Measurements from ENCODE around the gene SDR39U1. TPM values are rescaled to one million over a fixed set of nuclear protein-coding genes. Genes with fewer than 3 reads are reported as not detected.

The SDR39U1 gene
- total RNA-seq, 2 donors from 2014 or later, result 49.2 to 55.1 TPM

- H3K4me3 ChIP-seq, result peak overlapping the region; percentile 71 to 78
- H3K4me1 ChIP-seq, result peaks cover 0 to 28% of the 10 kb centered on the region in 2 donors
- H3K36me3 ChIP-seq, result peaks cover 30% of the 10 kb centered on the region
- no peak for TF ChIP-seq CTCF (IDR thresholded peaks at IDR 0.05)
- no peaks in the 10 kb centered on the region for H3K27me3 ChIP-seq
- no peaks in the 10 kb centered on the region for H3K9me3 ChIP-seq
- H3K27ac ChIP-seq, result peak overlapping the region; percentile 99
- no peak for DNase-seq (ENCODE audit: low spot score)
These were observed 583 bp upstream of the SDR39U1 start for GRCh38 chr14:24443053-24443665.

- Histone ChIP-seq H3K36me3 (peaks cover 43% of the 10 kb centered on the region), H3K4me3 (peak overlapping the region; percentile 71 to 78), H3K4me1 (peaks cover 0 to 41% of the 10 kb centered on the region in 2 donors), H3K27me3 (no peaks in the 10 kb centered on the region), H3K9me3 (no peaks in the 10 kb centered on the region), H3K27ac (peak overlapping the region; percentile 99)
- TF ChIP-seq CTCF (IDR thresholded peaks at IDR 0.05), result no peak
- no peak for DNase-seq (ENCODE audit: low spot score)
These were observed 704 bp downstream of the SDR39U1 start for GRCh38 chr14:24441904-24442239.

GRCh38 chr14:24441485-24441884 lies 1.1 kb downstream of the SDR39U1 start:
- no peaks in the 10 kb centered on the region for H3K27me3 ChIP-seq
- H3K4me3 ChIP-seq, result peak overlapping the region; percentile 71 to 78
- H3K36me3 ChIP-seq, result peaks cover 47% of the 10 kb centered on the region
- TF ChIP-seq CTCF (IDR thresholded peaks at IDR 0.05), result no peak
- peak overlapping the region; percentile 99 for H3K27ac ChIP-seq
- no peak for DNase-seq (ENCODE audit: low spot score)
- peaks cover 0 to 45% of the 10 kb centered on the region in 2 donors for H3K4me1 ChIP-seq
- H3K9me3 ChIP-seq, result no peaks in the 10 kb centered on the region

GRCh38 chr14:24440606-24441399 lies 1.8 kb downstream of the SDR39U1 start:
- peaks cover 0 to 51% of the 10 kb centered on the region in 2 donors for H3K4me1 ChIP-seq
- no peak for DNase-seq (ENCODE audit: low spot score)
- no peaks in the 10 kb centered on the region for H3K27me3 ChIP-seq
- peaks cover 54% of the 10 kb centered on the region for H3K36me3 ChIP-seq
- H3K27ac ChIP-seq, result peak overlapping the region in 1 of 2 donors; percentile 99
- H3K9me3 ChIP-seq, result no peaks in the 10 kb centered on the region
- TF ChIP-seq CTCF (IDR thresholded peaks at IDR 0.05), result no peak
- H3K4me3 ChIP-seq, result no peak overlapping the region

- Histone ChIP-seq H3K4me1 (peaks cover 0 to 51% of the 10 kb centered on the region in 2 donors), H3K27ac (peak overlapping the region in 1 of 2 donors; percentile 7), H3K36me3 (peaks cover 55% of the 10 kb centered on the region), H3K9me3 (no peaks in the 10 kb centered on the region), H3K27me3 (no peaks in the 10 kb centered on the region), H3K4me3 (no peak overlapping the region)
- TF ChIP-seq CTCF (IDR thresholded peaks at IDR 0.05), result no peak
- DNase-seq (ENCODE audit: low spot score), result no peak
These were observed 2.6 kb downstream of the SDR39U1 start for GRCh38 chr14:24439830-24440605.
